HCT116 (cell line): ENCODE results near the gene XYLT1. TPM values are rescaled to one million over a fixed set of nuclear protein-coding genes. Genes with fewer than 3 reads are reported as not detected.

Experiments used
- ATAC-seq: fragments of 200-7000 bp; cut with Tn5 transposase; 2 replicates; pipeline ENCODE4 v1.9.1; 2020; ENCODE audit warnings: mild to moderate bottlenecking, moderate library complexity
- BruUV-seq: library from RNA; stranded (reverse); fragments of 400-500 nt; replicated peaks from 2 replicates; lab custom pipeline; 2021; lab: Mats Ljungman, UMichigan
- CTCF ChIA-PET: fragments of 300-600 bp; sonication (Branson Sonifier 250); formaldehyde crosslinking; loops from one replicate; lab custom pipeline; 2021; ENCODE audit warnings: antibody characterized with exemption; lab: Charles Lee
- POLR2A ChIA-PET: fragments of 300-600, 350-600 bp; sonication (Branson Sonifier 250); formaldehyde crosslinking; loops from one replicate; lab custom pipeline; 2021; ENCODE audit warnings: antibody characterized with exemption; lab: Charles Lee
- RAD21 ChIA-PET, 2 experiments: fragments of 300-600 bp; sonication (Branson Sonifier 250); formaldehyde crosslinking; loops; one replicate each; lab custom pipeline; 2023; ENCODE audit warnings: low total read pairs in 2 of 2; ENCODE audit not compliant: uncharacterized antibody in 2 of 2, unreplicated experiment in 2 of 2, low non-redundant PET in 1 of 2; lab: Charles Lee
- DNase-seq: peaks from one replicate; pipeline ENCODE4 v3.0.0-alpha.2; 2010; ENCODE audit warnings: low read depth, low spot score
- H2AFZ ChIP-seq: fragments of 200-600 bp; shearing (Covaris generic), sonication (generic); 2 replicates; pipeline ENCODE4 v1.6.1; 2017; ENCODE audit warnings: low read depth, mixed run types, mixed read lengths, antibody characterized with exemption, low read length; ENCODE audit not compliant: poor library complexity, severe bottlenecking
- H3K27ac ChIP-seq: 2 replicates; pipeline ENCODE4 v1.5.1; 2012; ENCODE audit warnings: low read depth, low read length
- H3K27me3 ChIP-seq: fragments of 200-600 bp; sonication (generic); 2 replicates; pipeline ENCODE4 v1.6.1; 2016; ENCODE audit warnings: mixed run types, low read length, mixed read lengths; ENCODE audit not compliant: insufficient read depth
- H3K36me3 ChIP-seq, 2 experiments: fragments of 200-500 bp in 1 of 2; fragments of 200-600 bp in 1 of 2; sonication (Bioruptor generic) in 1 of 2; sonication (generic) in 1 of 2; 2 replicates each; pipeline versions ENCODE4 v1.5.1 to v1.6.1; 2014 to 2016; ENCODE audit warnings: low read length in 2 of 2, inconsistent platforms in 1 of 2, mixed read lengths in 1 of 2, mixed run types in 1 of 2; ENCODE audit not compliant: insufficient read depth in 2 of 2, control insufficient read depth in 1 of 2
- H3K4me1 ChIP-seq, 2 experiments: fragments of 200-600 bp in 1 of 2; sonication (generic) in 1 of 2; 2 replicates each; pipeline versions ENCODE4 v1.5.1 to v1.6.1; 2012 to 2017; ENCODE audit warnings: low read length in 2 of 2, inconsistent platforms in 1 of 2, mild to moderate bottlenecking in 1 of 2, mixed read lengths in 1 of 2, mixed run types in 1 of 2, moderate library complexity in 1 of 2; ENCODE audit not compliant: insufficient read depth in 2 of 2, control insufficient read depth in 1 of 2
- H3K4me2 ChIP-seq: fragments of 200-600 bp; sonication (generic); 2 replicates; pipeline ENCODE4 v1.6.1; 2017; ENCODE audit warnings: mixed run types, low read length, mixed read lengths
- H3K4me3 ChIP-seq, 2 experiments: fragments of 200-600 bp in 1 of 2; sonication (generic) in 1 of 2; replicated peaks in 1 of 2; 2 replicates each; pipeline ENCODE4 v1.5.1; 2011 to 2016; ENCODE audit warnings: low read length in 2 of 2, control low read depth in 1 of 2, low read depth in 1 of 2, mild to moderate bottlenecking in 1 of 2, mixed read lengths in 1 of 2, mixed run types in 1 of 2
- H3K79me2 ChIP-seq: fragments of 200-600 bp; sonication (generic); 2 replicates; pipeline ENCODE4 v1.6.1; 2017; ENCODE audit warnings: mild to moderate bottlenecking, mixed run types, low read length, moderate library complexity, mixed read lengths; ENCODE audit not compliant: insufficient read depth
- H3K9ac ChIP-seq: fragments of 200-600 bp; sonication (generic); 2 replicates; pipeline ENCODE4 v1.6.1; 2016; ENCODE audit warnings: low read length, mixed read lengths
- H3K9me2 ChIP-seq: fragments of 200-600 bp; sonication (generic), shearing (Covaris generic); 2 replicates; pipeline ENCODE4 v1.6.1; 2017; ENCODE audit warnings: mixed run types, mild to moderate bottlenecking, moderate library complexity; ENCODE audit not compliant: insufficient read depth
- H3K9me3 ChIP-seq, 2 experiments: fragments of 200-500 bp in 1 of 2; fragments of 200-600 bp in 1 of 2; sonication (Bioruptor generic) in 1 of 2; sonication (generic) in 1 of 2; 2 replicates each; pipeline ENCODE4 v1.6.1; 2014 to 2017; ENCODE audit warnings: low read length in 2 of 2, mixed read lengths in 2 of 2, inconsistent platforms in 1 of 2, low read depth in 1 of 2, mild to moderate bottlenecking in 1 of 2, mixed run types in 1 of 2, moderate library complexity in 1 of 2; ENCODE audit not compliant: control insufficient read depth in 1 of 2, insufficient read depth in 1 of 2
- H4K20me1 ChIP-seq: fragments of 200-600 bp; sonication (generic), shearing (Covaris generic); 2 replicates; pipeline ENCODE4 v1.6.1; 2017; ENCODE audit warnings: mixed run types, mild to moderate bottlenecking, moderate library complexity; ENCODE audit not compliant: insufficient read depth
- CBX3 ChIP-seq: IDR thresholded peaks from 2 replicates; pipeline ENCODE4 v1.6.1; 2012; ENCODE audit warnings: low read depth
- CEBPB ChIP-seq: IDR thresholded peaks from 2 replicates; pipeline ENCODE4 v1.6.1; 2012; ENCODE audit warnings: low read depth
- EZH2phosphoT487 ChIP-seq: fragments of 200-600 bp; IDR thresholded peaks from 2 replicates; pipeline ENCODE4 v1.6.1; 2018; ENCODE audit warnings: antibody characterized with exemption, borderline replicate concordance
- FOSL1 ChIP-seq: IDR thresholded peaks from 2 replicates; pipeline ENCODE4 v1.6.1; 2012; ENCODE audit warnings: low read depth
- JUND ChIP-seq: IDR thresholded peaks from 2 replicates; pipeline ENCODE4 v1.6.1; 2012
- POLR2AphosphoS5 ChIP-seq: IDR thresholded peaks from 2 replicates; pipeline ENCODE4 v1.6.1; 2011; ENCODE audit warnings: mild to moderate bottlenecking, low read depth, low read length, moderate library complexity
- RAD21 ChIP-seq: IDR thresholded peaks from 2 replicates; pipeline ENCODE4 v1.6.1; 2012; ENCODE audit warnings: low read depth, mild to moderate bottlenecking
- SIN3A ChIP-seq: IDR thresholded peaks from 2 replicates; pipeline ENCODE4 v1.6.1; 2012; ENCODE audit warnings: low read depth
- YY1 ChIP-seq: IDR thresholded peaks from 2 replicates; pipeline ENCODE4 v1.6.1; 2011; ENCODE audit warnings: low read length, low read depth, moderate library complexity, mild to moderate bottlenecking; ENCODE audit not compliant: insufficient replicate concordance; ENCODE audit errors: extremely low read depth
- ZFX ChIP-seq: fragments of 450-650 bp; IDR thresholded peaks from 2 replicates; pipeline ENCODE4 v1.6.1; 2017
- ZNF274 ChIP-seq: fragments of 200-500 bp; sonication (Bioruptor generic); IDR thresholded peaks from 2 replicates; pipeline ENCODE4 v1.6.1; 2014; ENCODE audit warnings: mild to moderate bottlenecking, low read depth, low read length, inconsistent platforms
- intact Hi-C: fragments of 100-400 bp; cut with micrococcal nuclease; formaldehyde crosslinking; loops from 2 replicates; pipeline ENCODE4 v1.10.0; 2022
- total RNA-seq: library from RNA; stranded (reverse); gene quantifications from one replicate; pipeline ENCODE4 v1.2.1, GENCODE V29; 2021; ENCODE audit not compliant: unreplicated experiment
- TF ChIP-seq, protein P1 (sequence below): IDR thresholded peaks from 2 replicates; pipeline ENCODE4 v1.6.1; 2012
- TF ChIP-seq, protein P2 (sequence below): IDR thresholded peaks from 2 replicates; pipeline ENCODE4 v1.6.1; 2011; ENCODE audit warnings: mild to moderate bottlenecking, low read length, moderate library complexity; ENCODE audit not compliant: insufficient replicate concordance; ENCODE audit errors: extremely low read depth
- TF ChIP-seq, protein P3 (sequence below), 3 experiments: fragments of 200-600 bp in 1 of 3; sonication (generic) in 1 of 3; IDR thresholded peaks in 2 of 3; conservative IDR thresholded peaks in 1 of 3; 2 replicates each; pipeline ENCODE4 v1.5.1; 2012 to 2017; ENCODE audit warnings: low read depth in 2 of 3, low read length in 2 of 3, antibody characterized with exemption in 1 of 3, borderline replicate concordance in 1 of 3, control low read depth in 1 of 3, mild to moderate bottlenecking in 1 of 3, mixed read lengths in 1 of 3, mixed run types in 1 of 3, moderate library complexity in 1 of 3; ENCODE audit not compliant: insufficient read depth in 1 of 3
- TF ChIP-seq, protein P4 (sequence below): IDR thresholded peaks from 2 replicates; pipeline ENCODE4 v1.6.1; 2012

XYLT1 gene
- total RNA-seq, 1 experiment from 2014 or later: 4.5 TPM

DNA sequence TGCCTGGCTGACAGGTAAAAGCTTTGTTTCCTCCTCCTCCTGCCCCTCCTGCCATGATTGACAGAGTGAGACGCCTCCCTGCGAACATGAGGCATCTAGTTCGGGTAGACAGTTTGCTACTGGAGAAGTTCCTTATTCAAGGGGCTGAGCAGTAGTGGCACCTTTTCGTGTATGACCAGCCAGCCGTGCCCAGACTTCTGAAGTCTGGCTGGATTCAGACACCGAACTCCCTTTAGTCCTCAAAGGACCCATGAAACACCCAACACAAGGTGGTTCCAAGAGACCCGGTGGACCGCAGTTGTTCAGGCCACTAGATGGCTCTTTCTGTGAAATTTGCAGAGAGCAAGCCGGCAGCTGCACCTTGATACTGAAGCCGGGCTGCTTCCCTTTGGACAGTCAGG, 192.8 kb downstream of the XYLT1 start:
- BruUV-seq: no TSS peak

More for the DNA sequence above, 192.8 kb downstream of the XYLT1 start:
- intact Hi-C loops: loop anchor here (5.0 kb wide), 1 partner anchor 189 kb away; no protein-coding TSS in a partner anchor
- Histone ChIP-seq H3K4me1 (peaks cover 22 to 33% of the 10 kb centered on the region in 2 experiments), H3K36me3 (no peaks in the 10 kb centered on the region), H4K20me1 (no peaks in the 10 kb centered on the region), H3K9me2 (no peaks in the 10 kb centered on the region), H3K9ac (no peak overlapping the region), H3K9me3 (no peaks in the 10 kb centered on the region), H3K4me2 (no peak overlapping the region), H3K27ac (no peak overlapping the region), H3K27me3 (peaks cover 7% of the 10 kb centered on the region; the same call in 1 of the 2 replicates), H2AFZ (no peak overlapping the region), H3K4me3 (no peak overlapping the region), H3K79me2 (no peaks in the 10 kb centered on the region)
- RAD21 ChIA-PET: interaction anchor here (0.7 to 1.1 kb wide), 2 partner anchors 189 to 190 kb away, joined by 4 read pairs; no protein-coding TSS in a partner anchor
- CTCF ChIA-PET: interaction anchor here (1.0 to 2.3 kb wide), 2 partner anchors 33 to 190 kb away, joined by 3 to 12 read pairs; no protein-coding TSS in a partner anchor
- DNase-seq: peak; percentile 24
- peak; percentile 60 for ATAC-seq
- POLR2A ChIA-PET: no interaction called here
- TF ChIP-seq FOSL1: no peak
- TF ChIP-seq YY1: no peak
- TF ChIP-seq CBX3: no peak
- no peak for TF ChIP-seq POLR2AphosphoS5
- TF ChIP-seq, protein P1, sequence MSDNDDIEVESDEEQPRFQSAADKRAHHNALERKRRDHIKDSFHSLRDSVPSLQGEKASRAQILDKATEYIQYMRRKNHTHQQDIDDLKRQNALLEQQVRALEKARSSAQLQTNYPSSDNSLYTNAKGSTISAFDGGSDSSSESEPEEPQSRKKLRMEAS: no peak
- TF ChIP-seq, protein P2, sequence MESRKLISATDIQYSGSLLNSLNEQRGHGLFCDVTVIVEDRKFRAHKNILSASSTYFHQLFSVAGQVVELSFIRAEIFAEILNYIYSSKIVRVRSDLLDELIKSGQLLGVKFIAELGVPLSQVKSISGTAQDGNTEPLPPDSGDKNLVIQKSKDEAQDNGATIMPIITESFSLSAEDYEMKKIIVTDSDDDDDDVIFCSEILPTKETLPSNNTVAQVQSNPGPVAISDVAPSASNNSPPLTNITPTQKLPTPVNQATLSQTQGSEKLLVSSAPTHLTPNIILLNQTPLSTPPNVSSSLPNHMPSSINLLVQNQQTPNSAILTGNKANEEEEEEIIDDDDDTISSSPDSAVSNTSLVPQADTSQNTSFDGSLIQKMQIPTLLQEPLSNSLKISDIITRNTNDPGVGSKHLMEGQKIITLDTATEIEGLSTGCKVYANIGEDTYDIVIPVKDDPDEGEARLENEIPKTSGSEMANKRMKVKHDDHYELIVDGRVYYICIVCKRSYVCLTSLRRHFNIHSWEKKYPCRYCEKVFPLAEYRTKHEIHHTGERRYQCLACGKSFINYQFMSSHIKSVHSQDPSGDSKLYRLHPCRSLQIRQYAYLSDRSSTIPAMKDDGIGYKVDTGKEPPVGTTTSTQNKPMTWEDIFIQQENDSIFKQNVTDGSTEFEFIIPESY: no peak
- TF ChIP-seq SIN3A: no peak
- no peak for TF ChIP-seq JUND
- peak; percentile 61 for TF ChIP-seq RAD21
- no peak for TF ChIP-seq EZH2phosphoT487
- no peak for TF ChIP-seq CEBPB
- TF ChIP-seq, protein P3, sequence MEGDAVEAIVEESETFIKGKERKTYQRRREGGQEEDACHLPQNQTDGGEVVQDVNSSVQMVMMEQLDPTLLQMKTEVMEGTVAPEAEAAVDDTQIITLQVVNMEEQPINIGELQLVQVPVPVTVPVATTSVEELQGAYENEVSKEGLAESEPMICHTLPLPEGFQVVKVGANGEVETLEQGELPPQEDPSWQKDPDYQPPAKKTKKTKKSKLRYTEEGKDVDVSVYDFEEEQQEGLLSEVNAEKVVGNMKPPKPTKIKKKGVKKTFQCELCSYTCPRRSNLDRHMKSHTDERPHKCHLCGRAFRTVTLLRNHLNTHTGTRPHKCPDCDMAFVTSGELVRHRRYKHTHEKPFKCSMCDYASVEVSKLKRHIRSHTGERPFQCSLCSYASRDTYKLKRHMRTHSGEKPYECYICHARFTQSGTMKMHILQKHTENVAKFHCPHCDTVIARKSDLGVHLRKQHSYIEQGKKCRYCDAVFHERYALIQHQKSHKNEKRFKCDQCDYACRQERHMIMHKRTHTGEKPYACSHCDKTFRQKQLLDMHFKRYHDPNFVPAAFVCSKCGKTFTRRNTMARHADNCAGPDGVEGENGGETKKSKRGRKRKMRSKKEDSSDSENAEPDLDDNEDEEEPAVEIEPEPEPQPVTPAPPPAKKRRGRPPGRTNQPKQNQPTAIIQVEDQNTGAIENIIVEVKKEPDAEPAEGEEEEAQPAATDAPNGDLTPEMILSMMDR (IDR thresholded peaks at IDR 0.05 in 2 of 3, conservative IDR thresholded peaks at IDR 0.05 in 1 of 3; ENCODE audit: borderline replicate concordance in 1 of 3, insufficient read depth in 1 of 3, low read depth in 2 of 3, low read length in 2 of 3): peak; percentile 41 to 55 (median 51); a peak in 5 of 6 replicates
- TF ChIP-seq, protein P4, sequence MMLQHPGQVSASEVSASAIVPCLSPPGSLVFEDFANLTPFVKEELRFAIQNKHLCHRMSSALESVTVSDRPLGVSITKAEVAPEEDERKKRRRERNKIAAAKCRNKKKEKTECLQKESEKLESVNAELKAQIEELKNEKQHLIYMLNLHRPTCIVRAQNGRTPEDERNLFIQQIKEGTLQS: no peak
- TF ChIP-seq ZFX: no peak
- no peak for TF ChIP-seq ZNF274
